HCT116 (cell line): ENCODE data around the gene WWTR1. TPM values are rescaled to one million over a fixed set of nuclear protein-coding genes. Genes with fewer than 3 reads are reported as not detected.

Experiments used
- ATAC-seq: fragments of 200-7000 bp; cut with Tn5 transposase; 2 replicates; pipeline ENCODE4 v1.9.1; 2020; ENCODE audit warnings: mild to moderate bottlenecking, moderate library complexity
- BruUV-seq: library from RNA; stranded (reverse); fragments of 400-500 nt; replicated peaks from 2 replicates; lab custom pipeline; 2021; lab: Mats Ljungman, UMichigan
- CTCF ChIA-PET: fragments of 300-600 bp; sonication (Branson Sonifier 250); formaldehyde crosslinking; loops from one replicate; lab custom pipeline; 2021; ENCODE audit warnings: antibody characterized with exemption; lab: Charles Lee
- POLR2A ChIA-PET: fragments of 300-600, 350-600 bp; sonication (Branson Sonifier 250); formaldehyde crosslinking; loops from one replicate; lab custom pipeline; 2021; ENCODE audit warnings: antibody characterized with exemption; lab: Charles Lee
- RAD21 ChIA-PET, 2 experiments: fragments of 300-600 bp; sonication (Branson Sonifier 250); formaldehyde crosslinking; loops; one replicate each; lab custom pipeline; 2023; ENCODE audit warnings: low total read pairs in 2 of 2; ENCODE audit not compliant: uncharacterized antibody in 2 of 2, unreplicated experiment in 2 of 2, low non-redundant PET in 1 of 2; lab: Charles Lee
- DNase-seq: peaks from one replicate; pipeline ENCODE4 v3.0.0-alpha.2; 2010; ENCODE audit warnings: low read depth, low spot score
- H2AFZ ChIP-seq: fragments of 200-600 bp; shearing (Covaris generic), sonication (generic); 2 replicates; pipeline ENCODE4 v1.6.1; 2017; ENCODE audit warnings: low read depth, mixed run types, mixed read lengths, antibody characterized with exemption, low read length; ENCODE audit not compliant: poor library complexity, severe bottlenecking
- H3K27ac ChIP-seq: 2 replicates; pipeline ENCODE4 v1.5.1; 2012; ENCODE audit warnings: low read depth, low read length
- H3K27me3 ChIP-seq: fragments of 200-600 bp; sonication (generic); 2 replicates; pipeline ENCODE4 v1.6.1; 2016; ENCODE audit warnings: mixed run types, low read length, mixed read lengths; ENCODE audit not compliant: insufficient read depth
- H3K36me3 ChIP-seq, 2 experiments: fragments of 200-500 bp in 1 of 2; fragments of 200-600 bp in 1 of 2; sonication (Bioruptor generic) in 1 of 2; sonication (generic) in 1 of 2; 2 replicates each; pipeline versions ENCODE4 v1.5.1 to v1.6.1; 2014 to 2016; ENCODE audit warnings: low read length in 2 of 2, inconsistent platforms in 1 of 2, mixed read lengths in 1 of 2, mixed run types in 1 of 2; ENCODE audit not compliant: insufficient read depth in 2 of 2, control insufficient read depth in 1 of 2
- H3K4me1 ChIP-seq, 2 experiments: fragments of 200-600 bp in 1 of 2; sonication (generic) in 1 of 2; 2 replicates each; pipeline versions ENCODE4 v1.5.1 to v1.6.1; 2012 to 2017; ENCODE audit warnings: low read length in 2 of 2, inconsistent platforms in 1 of 2, mild to moderate bottlenecking in 1 of 2, mixed read lengths in 1 of 2, mixed run types in 1 of 2, moderate library complexity in 1 of 2; ENCODE audit not compliant: insufficient read depth in 2 of 2, control insufficient read depth in 1 of 2
- H3K4me2 ChIP-seq: fragments of 200-600 bp; sonication (generic); 2 replicates; pipeline ENCODE4 v1.6.1; 2017; ENCODE audit warnings: mixed run types, low read length, mixed read lengths
- H3K4me3 ChIP-seq, 2 experiments: fragments of 200-600 bp in 1 of 2; sonication (generic) in 1 of 2; replicated peaks in 1 of 2; 2 replicates each; pipeline ENCODE4 v1.5.1; 2011 to 2016; ENCODE audit warnings: low read length in 2 of 2, control low read depth in 1 of 2, low read depth in 1 of 2, mild to moderate bottlenecking in 1 of 2, mixed read lengths in 1 of 2, mixed run types in 1 of 2
- H3K79me2 ChIP-seq: fragments of 200-600 bp; sonication (generic); 2 replicates; pipeline ENCODE4 v1.6.1; 2017; ENCODE audit warnings: mild to moderate bottlenecking, mixed run types, low read length, moderate library complexity, mixed read lengths; ENCODE audit not compliant: insufficient read depth
- H3K9ac ChIP-seq: fragments of 200-600 bp; sonication (generic); 2 replicates; pipeline ENCODE4 v1.6.1; 2016; ENCODE audit warnings: low read length, mixed read lengths
- H3K9me2 ChIP-seq: fragments of 200-600 bp; sonication (generic), shearing (Covaris generic); 2 replicates; pipeline ENCODE4 v1.6.1; 2017; ENCODE audit warnings: mixed run types, mild to moderate bottlenecking, moderate library complexity; ENCODE audit not compliant: insufficient read depth
- H3K9me3 ChIP-seq, 2 experiments: fragments of 200-500 bp in 1 of 2; fragments of 200-600 bp in 1 of 2; sonication (Bioruptor generic) in 1 of 2; sonication (generic) in 1 of 2; 2 replicates each; pipeline ENCODE4 v1.6.1; 2014 to 2017; ENCODE audit warnings: low read length in 2 of 2, mixed read lengths in 2 of 2, inconsistent platforms in 1 of 2, low read depth in 1 of 2, mild to moderate bottlenecking in 1 of 2, mixed run types in 1 of 2, moderate library complexity in 1 of 2; ENCODE audit not compliant: control insufficient read depth in 1 of 2, insufficient read depth in 1 of 2
- H4K20me1 ChIP-seq: fragments of 200-600 bp; sonication (generic), shearing (Covaris generic); 2 replicates; pipeline ENCODE4 v1.6.1; 2017; ENCODE audit warnings: mixed run types, mild to moderate bottlenecking, moderate library complexity; ENCODE audit not compliant: insufficient read depth
- EGR1 ChIP-seq: IDR thresholded peaks from 2 replicates; pipeline ENCODE4 v1.6.1; 2012; ENCODE audit warnings: low read depth
- EZH2 ChIP-seq: fragments of 200-600 bp; sonication (generic); IDR thresholded peaks from 2 replicates; pipeline ENCODE4 v1.6.1; 2017; ENCODE audit warnings: antibody characterized with exemption, mixed run types
- JUND ChIP-seq: IDR thresholded peaks from 2 replicates; pipeline ENCODE4 v1.6.1; 2012
- SP1 ChIP-seq: IDR thresholded peaks from 2 replicates; pipeline ENCODE4 v1.6.1; 2012; ENCODE audit warnings: low read depth
- ZFX ChIP-seq: fragments of 450-650 bp; IDR thresholded peaks from 2 replicates; pipeline ENCODE4 v1.6.1; 2017
- ZNF274 ChIP-seq: fragments of 200-500 bp; sonication (Bioruptor generic); IDR thresholded peaks from 2 replicates; pipeline ENCODE4 v1.6.1; 2014; ENCODE audit warnings: mild to moderate bottlenecking, low read depth, low read length, inconsistent platforms
- intact Hi-C: fragments of 100-400 bp; cut with micrococcal nuclease; formaldehyde crosslinking; loops from 2 replicates; pipeline ENCODE4 v1.10.0; 2022
- total RNA-seq: library from RNA; stranded (reverse); gene quantifications from one replicate; pipeline ENCODE4 v1.2.1, GENCODE V29; 2021; ENCODE audit not compliant: unreplicated experiment
- TF ChIP-seq, protein P1 (sequence below): IDR thresholded peaks from 2 replicates; pipeline ENCODE4 v1.6.1; 2012

WWTR1 gene
- total RNA-seq, 1 experiment from 2014 or later = 46.9 TPM

DNA sequence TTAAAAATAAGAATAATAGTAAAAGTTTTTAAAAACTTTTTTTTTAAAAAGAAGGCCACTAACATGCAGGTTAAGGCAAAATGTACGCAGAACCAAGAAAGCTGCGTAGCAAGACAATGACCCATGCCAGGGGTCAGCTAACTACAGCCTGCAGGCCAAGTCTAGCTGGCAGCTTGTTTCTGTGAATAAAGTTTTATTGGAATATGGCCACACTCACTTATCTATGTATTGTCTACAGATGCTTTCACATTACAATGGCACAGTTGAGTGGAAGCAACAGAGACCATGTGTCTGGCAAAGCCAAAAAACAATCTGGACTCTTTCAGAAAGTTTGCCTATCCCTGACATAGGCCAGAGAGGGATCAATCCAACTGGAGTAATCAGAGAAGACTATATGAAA, 46.7 kb downstream of the WWTR1 start:
- CTCF ChIA-PET = no interaction called here
- intact Hi-C loops = no loop called here
- BruUV-seq = no TSS peak
- Histone ChIP-seq H4K20me1 (no peaks in the 10 kb centered on the region), H3K4me3 (no peak overlapping the region), H3K9ac (no peak overlapping the region), H3K9me2 (no peaks in the 10 kb centered on the region), H3K4me1 (peaks cover 22 to 23% of the 10 kb centered on the region in 2 experiments; a peak in 3 of 4 replicates), H3K4me2 (no peak overlapping the region), H2AFZ (no peak overlapping the region), H3K79me2 (peaks cover 53% of the 10 kb centered on the region), H3K27ac (no peak overlapping the region), H3K36me3 (no peaks in the 10 kb centered on the region), H3K9me3 (no peaks in the 10 kb centered on the region), H3K27me3 (no peaks in the 10 kb centered on the region)
- no peak for TF ChIP-seq ZFX
- TF ChIP-seq SP1 = no peak
- POLR2A ChIA-PET = no interaction called here
- RAD21 ChIA-PET = no interaction called here
- DNase-seq (no peak), ATAC-seq (no peak)

DNA sequence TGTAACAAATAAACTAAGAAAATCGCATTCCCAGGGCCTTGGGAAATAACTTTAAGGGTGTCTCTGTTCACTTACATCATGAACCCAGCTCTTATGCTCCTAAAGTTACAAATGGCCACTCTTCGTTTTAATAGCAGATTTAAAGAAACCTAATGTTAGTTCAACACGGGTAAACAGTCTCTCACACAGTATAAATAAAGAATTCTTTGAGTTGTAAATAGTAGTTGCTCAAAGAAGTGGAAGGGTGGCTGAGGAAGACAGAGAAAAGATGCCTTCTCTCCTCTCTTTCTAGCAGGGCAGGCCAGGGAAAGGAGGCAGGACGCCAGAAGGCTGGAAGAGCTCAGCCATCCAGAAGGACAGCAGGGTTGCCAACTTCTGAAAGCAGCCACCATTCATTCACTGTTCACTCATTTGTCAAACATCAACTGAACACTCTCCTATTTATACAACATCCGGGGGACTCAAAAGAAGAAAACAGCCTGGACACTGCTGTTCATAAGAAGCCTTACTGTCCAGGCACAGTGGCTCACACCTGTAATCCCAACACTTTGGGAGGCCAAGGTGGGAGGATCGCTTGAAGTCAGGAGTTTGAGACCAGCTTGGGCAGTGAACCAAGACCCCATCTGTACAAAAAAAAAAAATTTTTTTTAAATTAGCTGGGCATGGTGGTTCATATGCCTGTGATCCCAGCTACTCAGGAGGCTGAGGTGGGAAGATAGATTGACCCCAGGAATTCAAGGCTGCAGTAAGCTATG, 47.3 kb downstream of the WWTR1 start:
- Histone ChIP-seq H3K79me2 (peaks cover 47% of the 10 kb centered on the region), H3K4me3 (no peak overlapping the region), H3K27ac (no peak overlapping the region), H4K20me1 (no peaks in the 10 kb centered on the region), H3K9me2 (no peaks in the 10 kb centered on the region), H3K27me3 (no peaks in the 10 kb centered on the region), H3K9ac (no peak overlapping the region), H3K9me3 (no peaks in the 10 kb centered on the region), H3K36me3 (no peaks in the 10 kb centered on the region), H3K4me2 (no peak overlapping the region), H2AFZ (no peak overlapping the region), H3K4me1 (peaks cover 28 to 29% of the 10 kb centered on the region in 2 experiments; a peak in 3 of 4 replicates)
- DNase-seq = no peak
- no TSS peak for BruUV-seq
- intact Hi-C loops = no loop called here
- ChIA-PET RAD21 (no interaction called here), POLR2A (no interaction called here), CTCF (no interaction called here)
- no peak for TF ChIP-seq EGR1
- TF ChIP-seq ZNF274 = no peak
- TF ChIP-seq, protein P1, sequence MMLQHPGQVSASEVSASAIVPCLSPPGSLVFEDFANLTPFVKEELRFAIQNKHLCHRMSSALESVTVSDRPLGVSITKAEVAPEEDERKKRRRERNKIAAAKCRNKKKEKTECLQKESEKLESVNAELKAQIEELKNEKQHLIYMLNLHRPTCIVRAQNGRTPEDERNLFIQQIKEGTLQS = no peak
- TF ChIP-seq JUND = no peak
- TF ChIP-seq EZH2 = no peak
- ATAC-seq = no peak
